Caco-2 (cell line): Measurements from ENCODE around the gene RAB24. TPM values are rescaled to one million over a fixed set of nuclear protein-coding genes. Genes with fewer than 3 reads are reported as not detected.
"Not testable (repeated sequence)": the region's sequence is repeated elsewhere in the genome, so short reads cannot be mapped to it uniquely, and the experiment has no call there.

Source experiments
- BruUV-seq: library from RNA; stranded (reverse); fragments of 400-500 nt; replicated peaks from 2 replicates; lab custom pipeline; 2021; lab: Mats Ljungman, UMichigan
- CTCF ChIA-PET: fragments of 300-600 bp; sonication (Branson Sonifier 250); formaldehyde crosslinking; loops from one replicate; lab custom pipeline; 2022; ENCODE audit warnings: antibody characterized with exemption; lab: Charles Lee
- POLR2A ChIA-PET: fragments of 300-600 bp; sonication (Branson Sonifier 250); formaldehyde crosslinking; loops from one replicate; lab custom pipeline; 2022; ENCODE audit warnings: antibody characterized with exemption; lab: Charles Lee
- DNase-seq, 2 experiments: peaks; one replicate each; pipeline versions ENCODE4 v3.0.0 to v3.0.0-alpha.2; 2020 to 2022
- H3K27me3 ChIP-seq: replicated peaks from 2 replicates; pipeline ENCODE4 v1.6.0; 2011; ENCODE audit warnings: low read length; ENCODE audit not compliant: control insufficient read depth, insufficient read depth
- H3K36me3 ChIP-seq: 2 replicates; pipeline ENCODE4 v1.5.1; 2011; ENCODE audit warnings: low read length; ENCODE audit not compliant: control insufficient read depth, insufficient read depth
- H3K4me1 ChIP-seq: fragments of 250-450 bp; sonication (Bioruptor Pico); 2 replicates; pipeline ENCODE4 v1.5.1; 2020; ENCODE audit warnings: mild to moderate bottlenecking
- H3K4me3 ChIP-seq: 2 replicates; pipeline ENCODE4 v1.5.1; 2011; ENCODE audit warnings: low read depth, mild to moderate bottlenecking, control low read depth, low read length
- H3K9me3 ChIP-seq: fragments of 250-450 bp; sonication (Bioruptor Pico); 2 replicates; pipeline ENCODE4 v1.5.1; 2020; ENCODE audit warnings: mild to moderate bottlenecking, moderate library complexity
- H3K27ac Mint-ChIP-seq: one replicate; pipeline ENCODE4 v1.8.0; 2022; ENCODE audit warnings: mixed read lengths; ENCODE audit not compliant: unreplicated experiment
- H3K27me3 Mint-ChIP-seq: one replicate; pipeline ENCODE4 v1.8.0; 2022; ENCODE audit warnings: mixed read lengths; ENCODE audit not compliant: insufficient read depth, unreplicated experiment
- H3K36me3 Mint-ChIP-seq: one replicate; pipeline ENCODE4 v1.8.0; 2022; ENCODE audit warnings: mild to moderate bottlenecking, mixed read lengths; ENCODE audit not compliant: insufficient read depth, unreplicated experiment
- H3K4me1 Mint-ChIP-seq: one replicate; pipeline ENCODE4 v1.8.0; 2022; ENCODE audit warnings: low read depth, mixed read lengths; ENCODE audit not compliant: unreplicated experiment
- H3K4me3 Mint-ChIP-seq: one replicate; pipeline ENCODE4 v1.8.0; 2022; ENCODE audit warnings: mild to moderate bottlenecking, moderate library complexity, mixed read lengths; ENCODE audit not compliant: unreplicated experiment
- H3K9me3 Mint-ChIP-seq: one replicate; pipeline ENCODE4 v1.8.0; 2022; ENCODE audit warnings: mixed read lengths; ENCODE audit not compliant: unreplicated experiment
- CTCF ChIP-seq, 2 experiments: fragments of 200-600 bp in 1 of 2; IDR thresholded peaks; 1 replicate in 1 of 2; 2 replicates in 1 of 2; pipeline versions ENCODE4 v1.5.1 to v1.8.0; 2011 to 2022; ENCODE audit warnings: antibody characterized with exemption in 1 of 2, control low read depth in 1 of 2, inconsistent platforms in 1 of 2, low read depth in 1 of 2, low read length in 1 of 2, mild to moderate bottlenecking in 1 of 2, moderate library complexity in 1 of 2; ENCODE audit not compliant: insufficient read depth in 1 of 2, severe bottlenecking in 1 of 2, unreplicated experiment in 1 of 2
- intact Hi-C: fragments of 100-400 bp; cut with micrococcal nuclease; formaldehyde crosslinking; loops from one replicate; pipeline ENCODE4 v1.10.0; 2022; ENCODE audit not compliant: unreplicated experiment
- total RNA-seq: library from RNA; stranded (reverse); gene quantifications from 2 replicates; pipeline ENCODE4 v1.2.3, GENCODE V29; 2022

Gene RAB24
- total RNA-seq, 1 experiment from 2014 or later, result 29.9 TPM

- H3K36me3 ChIP-seq, result peaks cover 7% of the 10 kb centered on the region
- H3K27me3 ChIP-seq, result no peaks in the 10 kb centered on the region
- no peak for TF ChIP-seq CTCF (IDR thresholded peaks at IDR 0.05; ENCODE audit: insufficient read depth in 1 of 2, low read depth in 1 of 2, low read length in 1 of 2, severe bottlenecking in 1 of 2, unreplicated experiment in 1 of 2)
- Mint-ChIP-seq H3K27ac (no peak overlapping the region), H3K9me3 (no peaks in the 10 kb centered on the region), H3K4me1 (peaks cover 13% of the 10 kb centered on the region), H3K27me3 (no peaks in the 10 kb centered on the region), H3K36me3 (peaks cover 80% of the 10 kb centered on the region), H3K4me3 (no peak overlapping the region)
- H3K4me3 ChIP-seq, result no peak overlapping the region
- intact Hi-C loops, result no loop called here
- POLR2A ChIA-PET, result no interaction called here
- no peak for DNase-seq
- CTCF ChIA-PET, result interaction anchor here (0.6 to 3.7 kb wide), 3 partner anchors 63 to 192 kb away, joined by 3 to 33 read pairs (median 3); no protein-coding TSS in a partner anchor
- H3K4me1 ChIP-seq, result peaks cover 16% of the 10 kb centered on the region
- BruUV-seq, result no TSS peak
- H3K9me3 ChIP-seq, result no peaks in the 10 kb centered on the region
Measured at GRCh38 chr5:177307544-177308363, 4.2 kb upstream of the RAB24 start.

GRCh38 chr5:177306674-177307543 is 3.4 kb upstream of the RAB24 start:
- BruUV-seq, result no TSS peak
- no peaks in the 10 kb centered on the region for H3K27me3 Mint-ChIP-seq
- ChIA-PET CTCF (interaction anchor here (0.6 to 3.7 kb wide), 2 partner anchors 96 to 191 kb away, joined by 3 to 33 read pairs; no protein-coding TSS in a partner anchor), POLR2A (no interaction called here)
- DNase-seq, result no peak
- H3K9me3 Mint-ChIP-seq, result no peaks in the 10 kb centered on the region
- peaks cover 20% of the 10 kb centered on the region for H3K4me1 Mint-ChIP-seq
- no peak for TF ChIP-seq CTCF (IDR thresholded peaks at IDR 0.05; ENCODE audit: insufficient read depth in 1 of 2, low read depth in 1 of 2, low read length in 1 of 2, severe bottlenecking in 1 of 2, unreplicated experiment in 1 of 2)
- Histone ChIP-seq H3K36me3 (peaks cover 9% of the 10 kb centered on the region), H3K9me3 (no peaks in the 10 kb centered on the region), H3K27me3 (no peaks in the 10 kb centered on the region), H3K4me3 (no peak overlapping the region), H3K4me1 (peaks cover 22% of the 10 kb centered on the region)
- intact Hi-C loops, result no loop called here
- H3K27ac Mint-ChIP-seq, result no peak overlapping the region
- H3K36me3 Mint-ChIP-seq, result peaks cover 73% of the 10 kb centered on the region
- no peak overlapping the region for H3K4me3 Mint-ChIP-seq

- H3K27me3 ChIP-seq, H3K4me3 ChIP-seq, intact Hi-C loops, DNase-seq, CTCF ChIA-PET, H3K27me3 Mint-ChIP-seq, H3K4me3 Mint-ChIP-seq, POLR2A ChIA-PET, H3K27ac Mint-ChIP-seq, BruUV-seq, H3K9me3 ChIP-seq, H3K9me3 Mint-ChIP-seq: not testable (repeated sequence)
- Histone ChIP-seq H3K4me1 (peaks cover 28% of the 10 kb centered on the region), H3K36me3 (peaks cover 11% of the 10 kb centered on the region)
- H3K4me1 Mint-ChIP-seq, result peaks cover 24% of the 10 kb centered on the region
- peaks cover 72% of the 10 kb centered on the region for H3K36me3 Mint-ChIP-seq
Measured at GRCh38 chr5:177306103-177306640, 2.7 kb upstream of the RAB24 start.
